Activated CD8-positive, alpha-beta memory T cell treated with anti-CD3 and anti-CD28 coated beads, Interleukin-2, amount 10 ng/mL, durations not matched to agents 7 days and 5 days (primary cell): ENCODE measurements around the gene NKX6-1. TPM values are rescaled to one million over a fixed set of nuclear protein-coding genes. Genes with fewer than 3 reads are reported as not detected.

Experiments
- ATAC-seq: fragments of 150-1000 bp; cut with Tn5 transposase; one replicate; pipeline ENCODE4 v1.10.0; 2021; ENCODE audit warnings: moderate library complexity
- CTCF ChIA-PET: fragments of 350-600 bp; sonication (Branson Sonifier 250); formaldehyde crosslinking; loops from one replicate; lab custom pipeline; 2021; ENCODE audit warnings: antibody characterized with exemption; lab: Charles Lee
- DNase-seq: peaks from one replicate; pipeline ENCODE4 v3.0.0-alpha.2; 2020
- H3K27ac Mint-ChIP-seq: one replicate; pipeline ENCODE4 v1.8.0; 2021; ENCODE audit warnings: mild to moderate bottlenecking, mixed read lengths
- H3K27me3 Mint-ChIP-seq: one replicate; pipeline ENCODE4 v1.8.0; 2021; ENCODE audit warnings: mixed read lengths
- H3K36me3 Mint-ChIP-seq: one replicate; pipeline ENCODE4 v1.8.0; 2021; ENCODE audit warnings: mild to moderate bottlenecking, mixed read lengths
- H3K4me1 Mint-ChIP-seq: one replicate; pipeline ENCODE4 v1.8.0; 2021; ENCODE audit warnings: mixed read lengths
- H3K4me3 Mint-ChIP-seq: one replicate; pipeline ENCODE4 v1.8.0; 2021; ENCODE audit warnings: mild to moderate bottlenecking, moderate library complexity, mixed read lengths
- H3K9me3 Mint-ChIP-seq: one replicate; pipeline ENCODE4 v1.8.0; 2022; ENCODE audit warnings: low read depth, mixed read lengths
- total RNA-seq, 2 experiments: library from RNA; stranded (reverse); gene quantifications; one replicate each; pipeline ENCODE4 v1.2.3, GENCODE V29; 2021

NKX6-1 gene
- total RNA-seq, 2 experiments from 2014 or later = not detected

- peak overlapping the region; percentile 45 for H3K27ac Mint-ChIP-seq
- no peaks in the 10 kb centered on the region for H3K9me3 Mint-ChIP-seq
- H3K36me3 Mint-ChIP-seq = peaks cover 5% of the 10 kb centered on the region
- no peak for ATAC-seq
- H3K27me3 Mint-ChIP-seq = peaks cover 84% of the 10 kb centered on the region
- H3K4me1 Mint-ChIP-seq = peaks cover 15% of the 10 kb centered on the region
- DNase-seq = no peak
- no peak overlapping the region for H3K4me3 Mint-ChIP-seq
- CTCF ChIA-PET = no interaction called here
These were observed 3.3 kb downstream of the NKX6-1 start for GRCh38 chr4:84495794-84496261.

- Mint-ChIP-seq H3K4me1 (peaks cover 15% of the 10 kb centered on the region), H3K36me3 (peaks cover 5% of the 10 kb centered on the region), H3K27ac (peak overlapping the region; percentile 45), H3K27me3 (peaks cover 83% of the 10 kb centered on the region), H3K4me3 (no peak overlapping the region), H3K9me3 (no peaks in the 10 kb centered on the region)
- CTCF ChIA-PET = no interaction called here
- ATAC-seq (no peak), DNase-seq (no peak)
These were observed 3.8 kb downstream of the NKX6-1 start for GRCh38 chr4:84495118-84495793.

DNA sequence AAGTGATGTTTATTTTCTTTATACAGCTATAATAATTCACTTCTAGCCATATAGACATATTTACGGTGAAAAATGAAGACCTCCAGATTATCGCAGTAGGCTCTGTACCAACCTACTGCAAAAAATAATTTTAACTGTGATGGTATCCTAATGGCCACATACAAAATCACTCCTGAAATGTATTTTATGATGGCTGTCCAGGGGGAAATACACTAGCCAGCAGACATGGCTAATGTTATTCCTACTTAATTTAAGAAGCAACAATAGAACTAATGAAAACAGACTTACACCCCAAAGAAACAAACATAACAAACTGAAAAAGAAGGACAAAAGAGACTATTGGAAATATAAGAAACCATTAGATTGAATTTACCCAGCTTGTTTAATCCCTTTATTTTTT, 4.6 kb downstream of the NKX6-1 start:
- ATAC-seq (no peak), DNase-seq (no peak)
- Mint-ChIP-seq H3K27ac (no peak overlapping the region), H3K4me1 (peaks cover 12% of the 10 kb centered on the region), H3K27me3 (peaks cover 82% of the 10 kb centered on the region), H3K36me3 (peaks cover 2% of the 10 kb centered on the region), H3K4me3 (no peak overlapping the region), H3K9me3 (no peaks in the 10 kb centered on the region)
- CTCF ChIA-PET = no interaction called here

DNA sequence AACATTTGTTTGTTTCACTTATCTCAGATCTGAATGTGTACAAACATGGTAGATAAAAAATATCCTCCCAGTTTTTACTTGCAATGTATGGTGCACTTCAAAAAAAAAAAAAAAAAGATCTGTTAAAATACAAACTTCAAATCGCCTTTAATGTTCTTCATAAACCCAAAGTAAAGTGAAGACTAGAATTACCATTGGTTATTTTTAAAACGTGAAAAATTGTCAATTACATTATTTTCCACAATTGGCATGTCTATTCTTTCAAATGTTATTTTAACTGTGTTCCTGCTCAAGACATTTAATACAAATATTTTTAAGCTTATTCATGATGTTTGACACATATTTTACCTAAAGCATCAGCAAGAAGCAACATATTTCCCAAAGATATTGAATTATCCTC, 5.0 kb downstream of the NKX6-1 start:
- Mint-ChIP-seq H3K27ac (no peak overlapping the region), H3K9me3 (no peaks in the 10 kb centered on the region), H3K4me1 (peaks cover 12% of the 10 kb centered on the region), H3K36me3 (peaks cover 2% of the 10 kb centered on the region), H3K4me3 (no peak overlapping the region), H3K27me3 (peaks cover 84% of the 10 kb centered on the region)
- CTCF ChIA-PET = no interaction called here
- no peak for ATAC-seq
- DNase-seq = no peak

DNA sequence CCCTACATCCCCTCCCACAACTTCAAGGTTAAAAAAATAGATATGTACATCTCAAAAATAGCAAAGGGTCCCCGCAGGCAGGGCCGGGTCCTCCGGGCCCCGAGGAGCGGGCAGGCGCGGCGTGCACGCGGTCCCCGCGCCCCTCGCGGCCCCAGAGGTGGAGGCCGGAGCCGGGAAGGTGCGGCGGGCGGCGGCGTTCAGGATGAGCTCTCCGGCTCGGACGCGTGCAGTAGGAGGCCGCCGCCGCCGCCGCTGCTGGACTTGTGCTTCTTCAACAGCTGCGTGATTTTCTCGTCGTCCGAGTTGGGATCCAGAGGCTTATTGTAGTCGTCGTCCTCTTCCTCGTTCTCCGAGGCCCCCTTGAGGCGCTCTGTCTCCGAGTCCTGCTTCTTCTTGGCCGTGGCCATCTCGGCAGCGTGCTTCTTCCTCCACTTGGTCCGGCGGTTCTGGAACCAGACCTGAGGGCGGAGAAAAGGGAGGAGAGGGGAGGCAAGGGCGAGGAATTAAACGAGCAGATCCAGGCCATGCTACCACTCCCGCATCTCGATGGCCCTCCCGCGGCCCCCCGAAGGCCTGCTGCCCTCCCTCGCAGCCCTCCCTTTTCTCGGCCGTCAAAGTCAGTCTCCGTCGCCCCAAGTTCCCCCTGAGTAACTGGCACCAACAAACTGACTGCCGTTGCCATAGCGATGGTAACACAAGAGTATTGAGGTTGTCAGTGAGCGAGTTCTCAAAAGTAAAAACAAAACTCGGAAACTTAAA, 5.8 kb downstream of the NKX6-1 start:
- CTCF ChIA-PET = no interaction called here
- H3K27me3 Mint-ChIP-seq = peaks cover 83% of the 10 kb centered on the region
- ATAC-seq (no peak), DNase-seq (no peak)
- H3K36me3 Mint-ChIP-seq = peaks cover 2% of the 10 kb centered on the region
- peaks cover 8% of the 10 kb centered on the region for H3K4me1 Mint-ChIP-seq
- no peak overlapping the region for H3K27ac Mint-ChIP-seq
- no peaks in the 10 kb centered on the region for H3K9me3 Mint-ChIP-seq
- H3K4me3 Mint-ChIP-seq = peak overlapping the region; percentile 13

GRCh38 chr4:84492737-84493091, 6.4 kb downstream of the NKX6-1 start:
- Mint-ChIP-seq H3K9me3 (no peaks in the 10 kb centered on the region), H3K27ac (no peak overlapping the region), H3K4me3 (no peak overlapping the region), H3K4me1 (peaks cover 7% of the 10 kb centered on the region), H3K36me3 (peaks cover 2% of the 10 kb centered on the region), H3K27me3 (peaks cover 84% of the 10 kb centered on the region)
- ATAC-seq = no peak
- DNase-seq = no peak
- CTCF ChIA-PET = no interaction called here

- H3K27ac Mint-ChIP-seq = no peak overlapping the region
- no peak for DNase-seq
- H3K4me3 Mint-ChIP-seq = no peak overlapping the region
- CTCF ChIA-PET = no interaction called here
- peaks cover 7% of the 10 kb centered on the region for H3K4me1 Mint-ChIP-seq
- no peak for ATAC-seq
- peaks cover 2% of the 10 kb centered on the region for H3K36me3 Mint-ChIP-seq
- peaks cover 86% of the 10 kb centered on the region for H3K27me3 Mint-ChIP-seq
- H3K9me3 Mint-ChIP-seq = no peaks in the 10 kb centered on the region
These were observed 6.8 kb downstream of the NKX6-1 start for GRCh38 chr4:84492290-84492689.

DNA sequence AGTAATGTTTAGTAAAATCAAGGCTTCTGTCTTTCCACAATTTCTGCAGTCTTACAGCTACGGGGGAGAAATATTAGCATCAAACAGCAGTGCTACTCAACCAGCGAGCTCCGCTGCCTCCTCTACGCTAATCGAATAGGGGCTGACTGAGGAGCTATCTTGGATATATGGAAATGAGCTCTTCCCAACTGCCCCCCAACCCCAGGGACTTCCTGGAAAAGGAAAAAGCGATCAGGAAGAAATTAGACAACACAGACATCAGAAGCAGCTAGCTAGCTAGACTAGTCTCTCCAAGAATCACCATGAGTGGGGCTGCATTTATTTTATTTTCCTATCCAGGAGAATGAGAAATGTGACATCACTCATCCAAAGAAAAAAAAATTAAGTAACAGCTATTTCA, 7.6 kb downstream of the NKX6-1 start:
- H3K9me3 Mint-ChIP-seq = no peaks in the 10 kb centered on the region
- H3K4me1 Mint-ChIP-seq = peaks cover 5% of the 10 kb centered on the region
- no peak for DNase-seq
- no peak overlapping the region for H3K4me3 Mint-ChIP-seq
- peaks cover 78% of the 10 kb centered on the region for H3K27me3 Mint-ChIP-seq
- ATAC-seq = no peak
- no peak overlapping the region for H3K27ac Mint-ChIP-seq
- CTCF ChIA-PET = no interaction called here
- peaks cover 2% of the 10 kb centered on the region for H3K36me3 Mint-ChIP-seq

DNA sequence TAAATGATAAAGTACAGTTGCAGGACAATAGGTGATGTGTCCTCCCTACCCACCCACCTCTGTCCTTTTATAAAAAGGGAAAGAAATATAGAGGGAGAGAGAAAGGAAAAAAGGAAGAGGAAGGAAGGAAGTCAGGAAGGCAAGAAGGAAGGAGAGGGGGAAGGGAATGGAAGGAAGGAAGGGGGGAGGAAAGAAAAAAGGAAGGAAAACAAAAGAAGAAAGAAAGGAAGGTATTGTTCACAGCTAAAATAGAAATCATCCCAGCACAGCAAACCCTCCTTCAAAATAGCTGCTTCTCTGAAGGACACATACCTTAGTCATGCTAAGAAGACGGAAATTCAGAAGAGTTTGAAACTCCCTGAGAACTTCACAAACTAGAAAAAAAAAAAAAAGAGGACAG, 8.4 kb downstream of the NKX6-1 start:
- Mint-ChIP-seq H3K4me3 (no peak overlapping the region), H3K36me3 (peaks cover 2% of the 10 kb centered on the region), H3K9me3 (no peaks in the 10 kb centered on the region), H3K27ac (no peak overlapping the region), H3K27me3 (peaks cover 76% of the 10 kb centered on the region), H3K4me1 (peaks cover 5% of the 10 kb centered on the region)
- no peak for DNase-seq
- no peak for ATAC-seq
- CTCF ChIA-PET = no interaction called here

DNA sequence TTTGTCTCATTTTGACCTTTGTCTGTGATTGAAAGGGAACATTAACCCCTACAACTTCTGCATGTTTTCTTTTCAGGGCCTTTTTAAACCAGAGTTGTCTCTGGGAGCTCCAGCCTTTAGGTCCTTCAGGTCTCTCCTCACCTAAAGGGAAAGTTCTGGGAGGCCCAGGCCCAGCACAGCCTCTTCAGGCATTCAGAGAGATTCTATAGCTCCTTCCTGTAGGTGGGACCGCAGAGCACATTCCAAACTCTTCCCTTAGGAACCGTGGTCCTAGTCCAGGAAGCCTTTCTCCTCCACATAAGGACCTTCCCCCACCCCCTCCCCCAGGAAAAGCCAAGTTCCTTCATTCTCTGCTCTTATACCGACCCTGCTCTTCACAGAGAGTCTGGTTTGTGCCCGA, 14.9 kb downstream of the NKX6-1 start:
- DNase-seq (no peak), ATAC-seq (no peak)
- Mint-ChIP-seq H3K4me1 (peaks cover 7% of the 10 kb centered on the region), H3K27ac (no peak overlapping the region), H3K36me3 (peaks cover 4% of the 10 kb centered on the region), H3K4me3 (no peak overlapping the region), H3K9me3 (peaks cover 2% of the 10 kb centered on the region), H3K27me3 (peaks cover 80% of the 10 kb centered on the region)
- CTCF ChIA-PET = no interaction called here

DNA sequence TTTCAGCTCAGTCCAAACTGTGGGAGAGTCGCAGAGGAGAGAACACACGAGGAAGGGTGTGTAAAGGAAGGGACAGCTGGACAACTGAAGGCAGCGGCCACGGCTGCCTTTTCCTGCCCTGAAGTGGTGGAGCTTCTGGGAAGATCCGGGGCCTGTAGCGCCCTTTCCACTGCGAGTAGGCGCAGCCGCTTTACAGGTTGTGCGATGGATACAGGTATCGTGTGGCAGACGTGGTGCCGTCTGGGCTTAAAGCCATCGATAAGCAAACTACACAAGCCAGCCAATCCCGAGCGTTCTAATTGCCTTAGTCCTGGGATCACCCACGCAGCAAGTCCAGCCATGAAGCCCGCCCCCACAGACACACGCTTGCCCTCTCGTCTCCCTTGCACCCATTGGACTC, 15.4 kb downstream of the NKX6-1 start:
- Mint-ChIP-seq H3K27ac (peak overlapping the region; percentile 26), H3K36me3 (peaks cover 4% of the 10 kb centered on the region), H3K4me3 (no peak overlapping the region), H3K27me3 (peaks cover 80% of the 10 kb centered on the region), H3K4me1 (peaks cover 7% of the 10 kb centered on the region), H3K9me3 (peaks cover 2% of the 10 kb centered on the region)
- ATAC-seq = no peak
- DNase-seq = no peak
- CTCF ChIA-PET = no interaction called here

- DNase-seq (no peak), ATAC-seq (no peak)
- peaks cover 2% of the 10 kb centered on the region for H3K9me3 Mint-ChIP-seq
- H3K27ac Mint-ChIP-seq = no peak overlapping the region
- peaks cover 7% of the 10 kb centered on the region for H3K4me1 Mint-ChIP-seq
- H3K27me3 Mint-ChIP-seq = peaks cover 81% of the 10 kb centered on the region
- H3K36me3 Mint-ChIP-seq = peaks cover 4% of the 10 kb centered on the region
- H3K4me3 Mint-ChIP-seq = no peak overlapping the region
- CTCF ChIA-PET = interaction anchor here (1.7 kb wide), 1 partner anchor 15 kb away, joined by 4 read pairs; no protein-coding TSS in a partner anchor
These were observed 16.2 kb downstream of the NKX6-1 start for GRCh38 chr4:84482564-84483563.

GRCh38 chr4:84481860-84482245, 17.2 kb downstream of the NKX6-1 start:
- no peak overlapping the region for H3K27ac Mint-ChIP-seq
- DNase-seq (no peak), ATAC-seq (no peak)
- CTCF ChIA-PET = interaction anchor here (0.7 to 1.7 kb wide), 2 partner anchors 16 to 19 kb away, joined by 3 to 4 read pairs; no protein-coding TSS in a partner anchor
- peaks cover 4% of the 10 kb centered on the region for H3K36me3 Mint-ChIP-seq
- H3K4me1 Mint-ChIP-seq = peaks cover 7% of the 10 kb centered on the region
- H3K9me3 Mint-ChIP-seq = peaks cover 2% of the 10 kb centered on the region
- no peak overlapping the region for H3K4me3 Mint-ChIP-seq
- H3K27me3 Mint-ChIP-seq = peaks cover 80% of the 10 kb centered on the region
